ENCODE data around the gene PTGES2.
"Not testable (repeated sequence)": the region's sequence is repeated elsewhere in the genome, so short reads cannot be mapped to it uniquely, and the experiment has no call there.

PTGES2 gene

GRCh38 chr9:128136816-128137793 lies 9.6 kb upstream of the PTGES2 start:
- no peak for DNase-seq (ENCODE audit: low spot score)

GRCh38 chr9:128135561-128135960 lies 8.0 kb upstream of the PTGES2 start:
- DNase-seq (ENCODE audit: low spot score) = not testable (repeated sequence)

- not testable (repeated sequence) for DNase-seq (ENCODE audit: low spot score)
Observed at GRCh38 chr9:128132139-128132538, 4.6 kb upstream of the PTGES2 start.

- DNase-seq (ENCODE audit: low spot score) = not testable (repeated sequence)
Observed at GRCh38 chr9:128131346-128131745, 3.8 kb upstream of the PTGES2 start.

- DNase-seq (ENCODE audit: low spot score) = not testable (repeated sequence)
Observed at GRCh38 chr9:128130651-128131050, 3.1 kb upstream of the PTGES2 start.

- DNase-seq (ENCODE audit: low spot score) = not testable (repeated sequence)
Observed at GRCh38 chr9:128129976-128130590, 2.6 kb upstream of the PTGES2 start.

GRCh38 chr9:128128836-128129590 lies 1.5 kb upstream of the PTGES2 start:
- no peak for DNase-seq (ENCODE audit: low spot score)

GRCh38 chr9:128127990-128128835 lies 684 bp upstream of the PTGES2 start:
- peak; percentile 91 for DNase-seq (ENCODE audit: low spot score)

- no peak for DNase-seq (ENCODE audit: low spot score)
Observed at GRCh38 chr9:128125580-128126354, 1.8 kb downstream of the PTGES2 start.

GRCh38 chr9:128124873-128125579 lies 2.5 kb downstream of the PTGES2 start:
- peak; percentile 63 for DNase-seq (ENCODE audit: low spot score)

GRCh38 chr9:128124451-128124850 lies 3.1 kb downstream of the PTGES2 start:
- DNase-seq (ENCODE audit: low spot score) = no peak

GRCh38 chr9:128123451-128124080 lies 4.0 kb downstream of the PTGES2 start:
- no peak for DNase-seq (ENCODE audit: low spot score)

GRCh38 chr9:128122809-128123175 lies 4.7 kb downstream of the PTGES2 start:
- no peak for DNase-seq (ENCODE audit: low spot score)

- no peak for DNase-seq (ENCODE audit: low spot score)
Observed at GRCh38 chr9:128121924-128122808, 5.4 kb downstream of the PTGES2 start.

GRCh38 chr9:128121466-128121810 lies 6.1 kb downstream of the PTGES2 start:
- no peak for DNase-seq (ENCODE audit: low spot score)

GRCh38 chr9:128120741-128121465 lies 6.6 kb downstream of the PTGES2 start:
- no peak for DNase-seq (ENCODE audit: low spot score)

GRCh38 chr9:128120061-128120740 lies 7.3 kb downstream of the PTGES2 start:
- no peak for DNase-seq (ENCODE audit: low spot score)
